Measurements from ENCODE around the gene RBBP8NL. TPM values are rescaled to one million over a fixed set of nuclear protein-coding genes. Genes with fewer than 3 reads are reported as not detected.
A peak's percentile ranks its signal among the peaks of the same experiment; 100 is the strongest.

The RBBP8NL gene
- total RNA-seq, 1 donor from 2014 or later, result not detected

DNA sequence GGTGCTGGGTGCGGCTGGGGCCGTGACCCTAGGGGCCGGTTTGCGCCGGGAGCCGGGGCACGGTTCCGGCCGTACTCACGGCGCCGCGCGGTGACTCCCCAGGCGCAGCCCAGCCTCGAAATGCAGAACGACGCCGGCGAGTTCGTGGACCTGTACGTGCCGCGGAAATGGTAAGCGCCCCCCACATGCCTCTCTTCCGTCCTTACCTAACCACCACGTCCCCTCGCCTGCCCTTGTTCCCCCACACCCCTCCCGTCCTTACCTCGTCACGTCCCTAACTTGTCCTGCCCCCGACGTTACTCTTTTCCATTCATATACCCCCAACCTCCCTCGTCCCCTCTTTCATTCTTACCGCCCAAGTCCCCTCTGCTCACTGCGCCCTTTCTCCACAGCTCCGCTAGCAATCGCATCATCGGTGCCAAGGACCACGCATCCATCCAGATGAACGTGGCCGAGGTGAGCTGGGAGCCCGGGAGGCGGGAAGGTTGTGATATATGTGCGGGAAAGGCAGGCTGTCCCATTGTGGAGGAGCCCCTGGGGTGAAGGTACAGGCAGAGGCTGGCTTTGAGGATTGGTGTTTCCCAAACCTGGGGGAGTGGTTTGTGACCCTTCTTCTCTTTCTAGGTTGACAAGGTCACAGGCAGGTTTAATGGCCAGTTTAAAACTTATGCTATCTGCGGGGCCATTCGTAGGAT, 40.0 kb downstream of the RBBP8NL start:
- peaks cover 6% of the 10 kb centered on the region for H3K36me3 Mint-ChIP-seq (ENCODE audit: unreplicated experiment)
- DNase-seq (ENCODE audit: extremely low spot score, unreplicated experiment), result no peak
- TF ChIP-seq CTCF (IDR thresholded peaks at IDR 0.05), result no peak
- H3K4me1 Mint-ChIP-seq (ENCODE audit: unreplicated experiment), result peaks cover 29% of the 10 kb centered on the region
- no peaks in the 10 kb centered on the region for H3K27me3 Mint-ChIP-seq (ENCODE audit: unreplicated experiment)
- H3K4me3 Mint-ChIP-seq (ENCODE audit: unreplicated experiment), result peak overlapping the region; percentile 87
- H3K9me3 Mint-ChIP-seq (ENCODE audit: unreplicated experiment), result no peaks in the 10 kb centered on the region
- peak overlapping the region; percentile 70 for H3K27ac Mint-ChIP-seq (ENCODE audit: unreplicated experiment)

DNA sequence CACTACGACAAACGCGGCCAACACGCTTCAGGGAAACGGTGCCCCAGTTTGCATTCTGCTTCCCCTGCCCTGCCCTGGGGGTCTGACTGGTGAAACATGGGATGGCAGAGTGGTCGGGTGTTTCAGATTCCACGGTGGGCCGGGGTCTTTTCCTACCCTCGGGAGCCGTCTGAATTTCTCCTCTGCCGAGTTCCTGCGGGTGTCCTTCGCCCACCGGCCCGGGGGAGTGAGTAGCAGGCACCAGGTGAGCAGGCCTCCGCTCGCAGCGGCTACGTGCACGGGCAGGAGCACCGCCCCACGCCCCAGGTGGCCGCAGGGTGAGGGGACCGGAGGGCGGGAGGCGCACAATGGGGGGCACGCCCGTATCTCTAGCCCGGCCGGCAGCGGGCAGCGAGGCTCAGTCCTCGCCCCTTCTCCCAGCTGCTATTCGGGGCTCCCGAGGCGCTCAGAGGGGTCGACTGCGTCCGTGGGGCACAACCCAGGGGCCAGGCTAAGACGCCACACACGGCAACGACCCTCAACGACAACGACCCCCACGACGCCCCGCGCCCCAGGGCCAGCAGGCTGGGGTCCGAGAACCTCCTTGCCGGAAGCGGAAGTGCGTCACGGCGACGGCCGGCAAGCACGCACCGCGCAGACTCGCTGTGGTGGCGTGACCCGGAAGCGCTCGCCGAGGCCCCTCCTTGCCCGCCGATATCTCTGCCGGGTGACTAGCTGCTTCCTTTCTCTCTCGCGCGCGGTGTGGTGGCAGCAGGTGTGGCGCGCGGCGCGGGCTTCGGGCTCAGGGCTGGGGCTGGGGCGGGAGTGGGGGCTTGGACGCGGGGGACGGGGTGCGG, 40.7 kb downstream of the RBBP8NL start, which contains the start of gene RPS21:
Gene RPS21 (plus strand): TSS at position 721 of the 836 bp plus-strand sequence. CDS start 236 bp downstream, outside the sequence.
- H3K27ac Mint-ChIP-seq (ENCODE audit: unreplicated experiment), result peak within 1 kb of the TSS; percentile 86
- no peaks in the 10 kb centered on the region for H3K9me3 Mint-ChIP-seq (ENCODE audit: unreplicated experiment)
- peaks cover 31% of the 10 kb centered on the region for H3K4me1 Mint-ChIP-seq (ENCODE audit: unreplicated experiment)
- no peaks in the 10 kb centered on the region for H3K27me3 Mint-ChIP-seq (ENCODE audit: unreplicated experiment)
- DNase-seq (ENCODE audit: extremely low spot score, unreplicated experiment), result peak; percentile 97
- no peak for TF ChIP-seq CTCF (IDR thresholded peaks at IDR 0.05)
- peaks cover 9% of the 10 kb centered on the region for H3K36me3 Mint-ChIP-seq (ENCODE audit: unreplicated experiment)
- H3K4me3 Mint-ChIP-seq (ENCODE audit: unreplicated experiment), result peak within 1 kb of the TSS; percentile 87

- no peak for DNase-seq (ENCODE audit: extremely low spot score, unreplicated experiment)
- peaks cover 40% of the 10 kb centered on the region for H3K4me1 Mint-ChIP-seq (ENCODE audit: unreplicated experiment)
- TF ChIP-seq CTCF (IDR thresholded peaks at IDR 0.05), result peak; percentile 95
- no peaks in the 10 kb centered on the region for H3K27me3 Mint-ChIP-seq (ENCODE audit: unreplicated experiment)
- H3K36me3 Mint-ChIP-seq (ENCODE audit: unreplicated experiment), result peaks cover 8% of the 10 kb centered on the region
- H3K27ac Mint-ChIP-seq (ENCODE audit: unreplicated experiment), result peak overlapping the region; percentile 27
- H3K4me3 Mint-ChIP-seq (ENCODE audit: unreplicated experiment), result no peak overlapping the region
- H3K9me3 Mint-ChIP-seq (ENCODE audit: unreplicated experiment), result no peaks in the 10 kb centered on the region
Observed at GRCh38 chr20:62382306-62383198, 44.8 kb downstream of the RBBP8NL start.

DNA sequence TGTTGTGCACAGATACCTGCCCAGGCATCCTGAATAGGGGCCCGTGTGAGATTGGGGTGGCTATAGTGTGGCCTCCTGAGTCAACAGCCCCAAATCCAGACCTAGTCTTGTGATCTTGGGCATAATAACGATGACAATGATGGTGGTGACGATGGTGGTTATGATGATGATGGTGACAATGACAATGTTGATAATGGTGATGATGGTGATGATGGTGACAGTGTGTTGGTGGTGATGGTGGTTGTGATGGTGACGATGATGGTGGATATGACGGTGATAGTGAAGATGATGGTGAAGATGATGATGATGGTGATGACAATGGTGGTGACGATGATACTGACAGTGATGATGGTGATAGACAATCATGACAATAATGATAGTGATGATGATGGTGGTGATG, 45.5 kb downstream of the RBBP8NL start:
- no peak for DNase-seq (ENCODE audit: extremely low spot score, unreplicated experiment)
- Mint-ChIP-seq H3K4me3 (ENCODE audit: unreplicated experiment) (no peak overlapping the region), H3K27me3 (ENCODE audit: unreplicated experiment) (no peaks in the 10 kb centered on the region), H3K27ac (ENCODE audit: unreplicated experiment) (no peak overlapping the region), H3K9me3 (ENCODE audit: unreplicated experiment) (no peaks in the 10 kb centered on the region), H3K4me1 (ENCODE audit: unreplicated experiment) (peaks cover 45% of the 10 kb centered on the region), H3K36me3 (ENCODE audit: unreplicated experiment) (peaks cover 8% of the 10 kb centered on the region)
- TF ChIP-seq CTCF (IDR thresholded peaks at IDR 0.05), result no peak
